Kidney (tissue), 14 donors: ENCODE results near the gene OPRD1. TPM values are rescaled to one million over a fixed set of nuclear protein-coding genes. Genes with fewer than 3 reads are reported as not detected.
A peak's percentile ranks its signal among the peaks of the same experiment; 100 is the strongest.

ENCODE experiments used
- DNase-seq, 5 donors: peaks; one replicate each; pipeline ENCODE4 v3.0.0-alpha.2; 2013 to 2020
- FAIRE-seq: peaks from 2 replicates; lab custom pipeline; 2012; peaks lifted over from hg19 to GRCh38; lab: Jason Lieb, UNC
- H3K27ac ChIP-seq, 2 donors: one replicate each; pipeline ENCODE4 v1.7.0; 2013; ENCODE audit warnings: low read depth in 2 of 2, low read length in 2 of 2, inconsistent platforms in 1 of 2
- H3K27me3 ChIP-seq: one replicate; pipeline ENCODE4 v1.7.1; 2013; ENCODE audit warnings: low read length, inconsistent platforms; ENCODE audit not compliant: control insufficient read depth, insufficient read depth
- H3K36me3 ChIP-seq, 3 donors: one replicate each; pipeline versions ENCODE4 v1.7.0 to v1.7.1; 2013; ENCODE audit warnings: low read length in 3 of 3, control low read depth in 1 of 3, inconsistent platforms in 1 of 3; ENCODE audit not compliant: insufficient read depth in 3 of 3, control insufficient read depth in 2 of 3
- H3K4me1 ChIP-seq, 3 donors: one replicate each; pipeline versions ENCODE4 v1.7.0 to v1.7.1; 2013; ENCODE audit warnings: low read length in 3 of 3, inconsistent platforms in 1 of 3, low read depth in 1 of 3; ENCODE audit not compliant: control insufficient read depth in 2 of 3, insufficient read depth in 2 of 3
- H3K4me3 ChIP-seq, 3 donors: one replicate each; pipeline versions ENCODE4 v1.7.0 to v1.8.1; 2013; ENCODE audit warnings: low read length in 3 of 3, control low read depth in 1 of 3, inconsistent platforms in 1 of 3
- H3K9ac ChIP-seq, 3 donors: one replicate each; pipeline versions ENCODE4 v1.7.0 to v1.7.1; 2013; ENCODE audit warnings: low read length in 3 of 3, control low read depth in 1 of 3, inconsistent platforms in 1 of 3
- H3K9me3 ChIP-seq, 3 donors: one replicate each; pipeline versions ENCODE4 v1.7.0 to v1.7.1; 2013; ENCODE audit warnings: low read length in 3 of 3, control low read depth in 1 of 3, inconsistent platforms in 1 of 3; ENCODE audit not compliant: control insufficient read depth in 2 of 3, insufficient read depth in 1 of 3
- intact Hi-C: fragments of 100-400 bp; cut with DNase I; formaldehyde crosslinking; loops from one replicate; pipeline ENCODE4 v1.11.1; 2022
- polyA plus RNA-seq: library from polyadenylated mRNA; stranded (reverse); fragments of 350-450 nt; fragmentation: Illumina TruSeq; extraction: RNeasy Lipid Tissue Mini Kit (QIAGEN cat#74804); gene quantifications from one replicate; pipeline ENCODE4 v1.2.3, GENCODE V29; 2014; ENCODE audit warnings: low read depth, low replicate concordance; ENCODE audit not compliant: insufficient read depth
- total RNA-seq: library from RNA; stranded (reverse); fragmentation: NEBNext Ultra II Directional; extraction: Animal tissue kit (Norgen Biotek cat#: 25700); gene quantifications from one replicate; pipeline ENCODE4 v1.2.1, GENCODE V29; 2021
- TF ChIP-seq, protein P1 (sequence below): IDR thresholded peaks from 3 replicates; pipeline ENCODE4 v1.5.1; 2012; ENCODE audit warnings: mild to moderate bottlenecking, moderate library complexity, borderline replicate concordance; ENCODE audit not compliant: insufficient read depth; ENCODE audit errors: extremely low read depth
- donor health status: control.
- donor health status: control.
- donor health status: control.
- donor health status: control.
- donor health status: control.
- donor health status: DM: yes; HTN: yes; CAD: no.
- donor health status: Normal renal cell carcinoma (clear cell type).

The OPRD1 gene
- total and polyA plus RNA-seq, 2 donors from 2014 or later: not detected

DNA sequence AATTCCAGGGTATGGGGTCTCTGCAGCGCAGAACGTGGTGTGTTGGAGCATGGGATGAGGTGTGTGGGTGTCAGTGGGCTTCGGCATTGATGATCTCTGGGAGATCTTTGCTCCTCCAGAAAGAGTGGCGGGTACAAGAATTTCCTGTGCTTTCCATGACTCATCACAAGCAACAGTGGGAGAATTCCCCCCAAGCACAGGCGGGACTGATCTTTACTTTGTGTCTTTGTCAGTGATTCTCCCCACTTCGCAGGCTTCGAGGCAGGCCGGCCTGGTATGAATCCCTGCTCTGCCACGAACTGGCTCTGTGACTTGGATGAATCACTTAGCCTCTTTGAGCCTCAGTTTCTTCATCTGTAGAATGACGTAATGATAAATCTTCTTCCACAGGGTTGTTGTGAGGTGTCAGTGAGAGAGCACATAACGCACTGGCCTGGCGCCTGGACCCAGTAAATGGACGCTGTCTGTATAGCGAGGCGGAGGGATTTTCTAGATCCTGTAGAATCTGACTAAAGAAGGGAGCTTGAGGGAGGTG lies 2.0 kb downstream of the OPRD1 start:
- Histone ChIP-seq H3K9me3 (no peaks in the 10 kb centered on the region), H3K27ac (no peak overlapping the region), H3K36me3 (no peaks in the 10 kb centered on the region), H3K9ac (no peak overlapping the region), H3K4me3 (no peak overlapping the region), H3K27me3 (peaks cover 11% of the 10 kb centered on the region), H3K4me1 (no peaks in the 10 kb centered on the region)
- FAIRE-seq (no peak), DNase-seq (no peak)
- intact Hi-C loops: no loop called here
- TF ChIP-seq, protein P1, sequence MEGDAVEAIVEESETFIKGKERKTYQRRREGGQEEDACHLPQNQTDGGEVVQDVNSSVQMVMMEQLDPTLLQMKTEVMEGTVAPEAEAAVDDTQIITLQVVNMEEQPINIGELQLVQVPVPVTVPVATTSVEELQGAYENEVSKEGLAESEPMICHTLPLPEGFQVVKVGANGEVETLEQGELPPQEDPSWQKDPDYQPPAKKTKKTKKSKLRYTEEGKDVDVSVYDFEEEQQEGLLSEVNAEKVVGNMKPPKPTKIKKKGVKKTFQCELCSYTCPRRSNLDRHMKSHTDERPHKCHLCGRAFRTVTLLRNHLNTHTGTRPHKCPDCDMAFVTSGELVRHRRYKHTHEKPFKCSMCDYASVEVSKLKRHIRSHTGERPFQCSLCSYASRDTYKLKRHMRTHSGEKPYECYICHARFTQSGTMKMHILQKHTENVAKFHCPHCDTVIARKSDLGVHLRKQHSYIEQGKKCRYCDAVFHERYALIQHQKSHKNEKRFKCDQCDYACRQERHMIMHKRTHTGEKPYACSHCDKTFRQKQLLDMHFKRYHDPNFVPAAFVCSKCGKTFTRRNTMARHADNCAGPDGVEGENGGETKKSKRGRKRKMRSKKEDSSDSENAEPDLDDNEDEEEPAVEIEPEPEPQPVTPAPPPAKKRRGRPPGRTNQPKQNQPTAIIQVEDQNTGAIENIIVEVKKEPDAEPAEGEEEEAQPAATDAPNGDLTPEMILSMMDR: no peak

DNA sequence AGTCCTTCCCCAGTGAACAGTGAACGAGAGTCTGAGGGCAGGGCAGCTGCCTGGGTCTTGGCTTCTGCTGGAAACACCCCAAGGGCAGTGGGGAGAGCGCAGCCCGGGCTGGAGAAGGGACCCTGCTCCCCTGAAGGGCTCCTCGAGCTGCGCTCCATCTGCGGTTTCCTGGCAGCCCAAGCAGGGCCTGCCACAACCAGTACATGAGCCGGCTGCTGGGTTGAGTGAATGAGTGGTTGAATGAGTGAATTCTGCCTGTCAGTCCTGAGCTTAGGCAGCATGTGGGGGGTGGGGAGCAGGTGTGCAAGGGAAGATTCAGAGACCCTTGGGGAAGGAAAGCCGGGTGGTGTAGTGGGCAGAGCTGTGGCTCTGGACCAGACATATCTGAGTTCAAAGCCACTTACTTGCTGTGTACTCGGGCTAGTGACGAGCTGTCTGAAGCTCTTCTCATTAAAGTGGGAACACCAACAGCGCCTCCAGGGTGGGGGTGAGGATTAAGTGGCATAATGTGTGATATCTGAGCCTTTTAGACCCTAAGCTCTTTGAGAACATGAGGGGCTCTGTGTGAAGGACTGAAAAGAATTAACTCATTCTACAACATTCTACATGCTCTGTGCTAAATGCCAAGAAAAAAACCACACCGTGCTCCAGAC lies 3.7 kb downstream of the OPRD1 start:
- Histone ChIP-seq H3K9me3 (no peaks in the 10 kb centered on the region), H3K9ac (no peak overlapping the region), H3K4me3 (no peak overlapping the region), H3K36me3 (no peaks in the 10 kb centered on the region), H3K27ac (no peak overlapping the region), H3K27me3 (peaks cover 5% of the 10 kb centered on the region), H3K4me1 (no peaks in the 10 kb centered on the region)
- FAIRE-seq: no peak
- peak in 1 of 5 donors; percentile 27 for DNase-seq
- intact Hi-C loops: no loop called here
- TF ChIP-seq, protein P1: no peak

DNA sequence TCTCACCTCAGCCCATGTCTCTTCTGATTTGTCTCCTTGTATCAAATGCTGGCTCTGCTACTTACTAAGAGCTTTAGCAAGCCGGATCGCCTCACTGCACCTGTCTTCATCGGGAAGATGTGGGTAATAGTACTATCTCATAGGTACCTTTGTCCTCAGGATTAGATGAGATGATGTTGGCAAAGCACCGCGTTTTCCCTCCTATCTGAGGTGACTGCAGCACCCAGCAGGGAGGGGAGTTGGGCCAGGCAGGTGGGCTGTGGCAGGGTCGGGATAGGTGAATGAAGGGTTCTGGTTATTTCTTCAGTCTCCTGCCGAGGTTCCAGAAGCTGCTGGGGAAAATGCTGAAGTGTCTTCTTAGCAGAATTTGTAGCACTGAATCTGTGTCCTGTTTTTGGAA lies 5.2 kb downstream of the OPRD1 start:
- intact Hi-C loops: no loop called here
- Histone ChIP-seq H3K4me1 (no peaks in the 10 kb centered on the region), H3K27me3 (no peaks in the 10 kb centered on the region), H3K4me3 (no peak overlapping the region), H3K27ac (no peak overlapping the region), H3K36me3 (no peaks in the 10 kb centered on the region), H3K9ac (no peak overlapping the region), H3K9me3 (no peaks in the 10 kb centered on the region)
- DNase-seq (no peak), FAIRE-seq (no peak)
- TF ChIP-seq, protein P1: no peak

DNA sequence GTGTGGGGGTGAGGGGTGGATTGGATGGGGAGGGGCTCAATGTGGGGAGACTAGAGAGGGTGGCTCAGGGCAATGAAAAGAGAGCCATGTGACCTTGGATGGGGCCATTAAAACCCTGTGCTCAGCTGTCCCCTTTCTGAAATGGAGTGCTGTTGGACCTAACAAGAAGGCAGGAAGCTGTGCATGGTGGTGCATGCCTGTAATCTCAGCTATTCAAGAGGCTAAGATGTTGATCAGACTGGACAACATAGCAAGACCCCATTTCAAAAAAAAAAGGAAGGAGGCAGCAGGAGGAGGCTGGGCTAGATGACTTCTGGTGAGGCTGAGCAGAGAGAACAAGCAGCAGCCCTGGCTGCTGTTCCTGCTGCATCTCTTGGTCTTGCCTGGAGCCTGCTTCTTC lies 7.0 kb downstream of the OPRD1 start:
- intact Hi-C loops: no loop called here
- Histone ChIP-seq H3K9ac (no peak overlapping the region), H3K27ac (no peak overlapping the region), H3K27me3 (no peaks in the 10 kb centered on the region), H3K36me3 (no peaks in the 10 kb centered on the region), H3K4me3 (no peak overlapping the region), H3K9me3 (no peaks in the 10 kb centered on the region), H3K4me1 (no peaks in the 10 kb centered on the region)
- TF ChIP-seq, protein P1: no peak
- DNase-seq (no peak), FAIRE-seq (no peak)
